SK-N-SH (cell line): ENCODE data around the gene CSTA. TPM values are rescaled to one million over a fixed set of nuclear protein-coding genes. Genes with fewer than 3 reads are reported as not detected.

Experiments
- CTCF ChIA-PET: fragments of 300-600, 350-600 bp; formaldehyde crosslinking; extraction: SDS; loops from one replicate; lab custom pipeline; 2021; lab: Yijun Ruan, JAX
- POLR2A ChIA-PET: fragments of 350-600 bp; sonication (Branson Sonifier 250); formaldehyde crosslinking; extraction: SDS; loops from one replicate; lab custom pipeline; 2020; ENCODE audit warnings: antibody characterized with exemption, inconsistent platforms; lab: Yijun Ruan, JAX
- DNase-seq: peaks from one replicate; pipeline ENCODE4 v3.0.0; 2012
- H2AFZ ChIP-seq: fragments of 200-600 bp; sonication (generic); 2 replicates; pipeline ENCODE4 v1.8.1; 2016; ENCODE audit warnings: antibody characterized with exemption, mild to moderate bottlenecking, low read depth
- H3F3A ChIP-seq: fragments of 200-600 bp; sonication (generic); replicated peaks from 2 replicates; pipeline ENCODE3; 2016; ENCODE audit warnings: antibody characterized with exemption, mild to moderate bottlenecking; ENCODE audit not compliant: insufficient read depth
- H3K27ac ChIP-seq, 2 experiments: fragments of 200-500 bp in 1 of 2; fragments of 200-600 bp in 1 of 2; sonication (Bioruptor generic) in 1 of 2; sonication (generic), shearing (Covaris generic) in 1 of 2; 2 replicates each; pipeline versions ENCODE4 v1.5.1 to v1.6.1; 2014 to 2016; ENCODE audit warnings: low read depth in 2 of 2, inconsistent platforms in 1 of 2, low read length in 1 of 2, mild to moderate bottlenecking in 1 of 2, mixed read lengths in 1 of 2
- H3K27me3 ChIP-seq: fragments of 200-600 bp; sonication (generic), shearing (Covaris generic); 2 replicates; pipeline ENCODE4 v1.6.1; 2016; ENCODE audit warnings: mixed run types; ENCODE audit not compliant: insufficient read depth
- H3K36me3 ChIP-seq, 2 experiments: fragments of 200-500 bp in 1 of 2; fragments of 200-600 bp in 1 of 2; sonication (Bioruptor generic) in 1 of 2; sonication (generic) in 1 of 2; replicated peaks in 1 of 2; 2 replicates each; pipeline versions ENCODE3 to v1.5.1; 2014 to 2016; ENCODE audit warnings: low read length in 1 of 2, mild to moderate bottlenecking in 1 of 2; ENCODE audit not compliant: insufficient read depth in 2 of 2, control insufficient read depth in 1 of 2
- H3K4me1 ChIP-seq, 2 experiments: fragments of 200-500 bp in 1 of 2; fragments of 200-600 bp in 1 of 2; sonication (Bioruptor generic) in 1 of 2; sonication (generic), shearing (Covaris generic) in 1 of 2; 2 replicates each; pipeline versions ENCODE4 v1.5.1 to v1.6.1; 2014 to 2016; ENCODE audit warnings: low read depth in 1 of 2, low read length in 1 of 2, mixed run types in 1 of 2; ENCODE audit not compliant: insufficient read depth in 2 of 2, control insufficient read depth in 1 of 2
- H3K4me2 ChIP-seq: fragments of 200-600 bp; sonication (generic), shearing (Covaris generic); 2 replicates; pipeline ENCODE4 v1.6.1; 2017; ENCODE audit warnings: mixed run types
- H3K4me3 ChIP-seq, 2 experiments: fragments of 200-500 bp in 1 of 2; fragments of 200-600 bp in 1 of 2; sonication (Bioruptor generic) in 1 of 2; sonication (generic), shearing (Covaris generic) in 1 of 2; 2 replicates each; pipeline versions ENCODE4 v1.5.1 to v1.8.1; 2014 to 2016; ENCODE audit warnings: low read depth in 2 of 2, inconsistent platforms in 1 of 2, low read length in 1 of 2, mild to moderate bottlenecking in 1 of 2, mixed read lengths in 1 of 2, moderate library complexity in 1 of 2
- H3K79me2 ChIP-seq: fragments of 200-600 bp; sonication (generic); 2 replicates; pipeline ENCODE4 v1.8.1; 2017; ENCODE audit warnings: mild to moderate bottlenecking; ENCODE audit not compliant: insufficient read depth
- H3K9ac ChIP-seq: fragments of 200-600 bp; sonication (generic); 2 replicates; pipeline ENCODE4 v1.6.1; 2017; ENCODE audit warnings: mixed run types
- H3K9me2 ChIP-seq: fragments of 200-600 bp; sonication (generic); 2 replicates; pipeline ENCODE4 v1.6.1; 2017; ENCODE audit warnings: mixed run types
- H3K9me3 ChIP-seq: fragments of 200-600 bp; sonication (generic); 2 replicates; pipeline ENCODE4 v1.6.1; 2017; ENCODE audit warnings: mixed run types, mild to moderate bottlenecking, moderate library complexity
- H4K20me1 ChIP-seq: fragments of 200-600 bp; sonication (generic); 2 replicates; pipeline ENCODE4 v1.6.1; 2017; ENCODE audit warnings: mild to moderate bottlenecking, mixed run types; ENCODE audit not compliant: insufficient read depth
- CHD2 ChIP-seq: fragments of 150-350 bp; IDR thresholded peaks from 2 replicates; pipeline ENCODE4 v1.6.1; 2018; ENCODE audit warnings: low read length; ENCODE audit not compliant: partially characterized antibody
- EP300 ChIP-seq, 2 experiments: IDR thresholded peaks; 2 replicates each; pipeline versions ENCODE4 v1.4.0 to v1.6.1; 2012; ENCODE audit warnings: borderline replicate concordance in 1 of 2, low read depth in 1 of 2, low read length in 1 of 2
- EZH2phosphoT487 ChIP-seq: fragments of 200-600 bp; sonication (generic); IDR thresholded peaks from 2 replicates; pipeline ENCODE4 v1.6.1; 2017; ENCODE audit warnings: low read depth, mixed run types, mild to moderate bottlenecking, antibody characterized with exemption, moderate library complexity, borderline replicate concordance
- FOSL2 ChIP-seq: IDR thresholded peaks from 2 replicates; pipeline ENCODE4 v1.4.0; 2012; ENCODE audit warnings: low read depth, mild to moderate bottlenecking, moderate library complexity, borderline replicate concordance
- FOXM1 ChIP-seq: IDR thresholded peaks from 2 replicates; pipeline ENCODE4 v1.4.0; 2012; ENCODE audit warnings: low read depth, mild to moderate bottlenecking
- GABPA ChIP-seq: IDR thresholded peaks from 2 replicates; pipeline ENCODE4 v1.4.0; 2012; ENCODE audit warnings: low read depth, mild to moderate bottlenecking
- GATA2 ChIP-seq: sonication (generic); formaldehyde crosslinking; IDR thresholded peaks from 2 replicates; pipeline ENCODE4 v1.5.0; 2020; ENCODE audit warnings: mild to moderate bottlenecking, missing genetic modification reagents
- JUND ChIP-seq: IDR thresholded peaks from 2 replicates; pipeline ENCODE4 v1.4.0; 2012
- MAX ChIP-seq: IDR thresholded peaks from 2 replicates; pipeline ENCODE4 v1.4.0; 2012; ENCODE audit warnings: low read depth
- MEF2A ChIP-seq: IDR thresholded peaks from 2 replicates; pipeline ENCODE4 v1.4.0; 2012; ENCODE audit warnings: low read depth, borderline replicate concordance
- MXI1 ChIP-seq: IDR thresholded peaks from 2 replicates; pipeline ENCODE4 v1.6.1; 2012; ENCODE audit warnings: mild to moderate bottlenecking, low read depth, low read length, improper control_type of control experiment
- PBX3 ChIP-seq: IDR thresholded peaks from 2 replicates; pipeline ENCODE4; 2012
- POLR2AphosphoS5 ChIP-seq: IDR thresholded peaks from 2 replicates; pipeline ENCODE4 v1.6.1; 2012; ENCODE audit warnings: low read depth, low read length
- RXRA ChIP-seq: IDR thresholded peaks from 2 replicates; pipeline ENCODE4 v1.4.0; 2012; ENCODE audit warnings: low read depth, mild to moderate bottlenecking, borderline replicate concordance
- SIN3A ChIP-seq: IDR thresholded peaks from 2 replicates; pipeline ENCODE4 v1.6.1; 2012; ENCODE audit warnings: low read depth, mild to moderate bottlenecking, low read length, moderate library complexity, borderline replicate concordance
- SMC3 ChIP-seq: IDR thresholded peaks from 2 replicates; pipeline ENCODE4 v1.6.1; 2012; ENCODE audit warnings: low read depth, low read length, improper control_type of control experiment
- TAF1 ChIP-seq: IDR thresholded peaks from 2 replicates; pipeline ENCODE4 v1.6.1; 2012; ENCODE audit warnings: low read depth, mild to moderate bottlenecking, low read length, moderate library complexity, borderline replicate concordance
- ZBTB33 ChIP-seq: IDR thresholded peaks from 2 replicates; pipeline ENCODE4 v1.4.0; 2012; ENCODE audit warnings: low read depth, borderline replicate concordance
- WGBS: methylation state at CpG from one replicate; pipeline ENCODE4 v1.1.6; 2017; ENCODE audit warnings: low lambda C conversion rate; 5-methylcytosine and 5-hydroxymethylcytosine counted together
- polyA plus RNA-seq, 3 experiments: library from polyadenylated mRNA; depleted of rRNA; stranded (reverse); fragments of >200 nt; gene quantifications; 2 replicates each; pipeline ENCODE4 v1.2.3, GENCODE V29; 2012

Gene CSTA
- polyA plus RNA-seq, 1 of the 3 experiments (the other 2 are of a cell fraction) = not detected

GRCh38 chr3:122322095-122323075 lies 2.7 kb upstream of the CSTA start:
- Histone ChIP-seq H4K20me1 (no peaks in the 10 kb centered on the region), H3K36me3 (no peaks in the 10 kb centered on the region), H3K9ac (no peak overlapping the region), H3K27ac (no peak overlapping the region), H3K9me2 (no peaks in the 10 kb centered on the region)
- WGBS = 15% methylated on average over 5 of the region's 5 CpGs
- no peak for DNase-seq
- TF ChIP-seq EZH2phosphoT487 (no peak), EP300 (IDR thresholded peaks at IDR 0.05; ENCODE audit: borderline replicate concordance in 1 of 2, low read depth in 1 of 2, low read length in 1 of 2) (no peak), JUND (no peak), TAF1 (no peak), FOSL2 (no peak), CHD2 (no peak), SIN3A (no peak), GATA2 (CRISPR knock-in tag) (no peak), FOXM1 (no peak), GABPA (no peak), RXRA (no peak), POLR2AphosphoS5 (no peak), ZBTB33 (no peak), MAX (no peak), MEF2A (no peak), MXI1 (no peak), SMC3 (no peak), PBX3 (no peak)
- TF ChIP-seq, all 33 proteins: peak for 0
- Histone ChIP-seq H3K79me2 (no peaks in the 10 kb centered on the region), H3K9me3 (no peaks in the 10 kb centered on the region), H2AFZ (no peak overlapping the region), H3K4me3 (no peak overlapping the region), H3K4me2 (no peak overlapping the region), H3K27me3 (no peaks in the 10 kb centered on the region), H3K4me1 (no peaks in the 10 kb centered on the region), H3F3A (no peaks in the 10 kb centered on the region)
- ChIA-PET CTCF (interaction anchor here (0.6 to 1.9 kb wide), 3 partner anchors 15 to 35 kb away, joined by 3 to 5 read pairs (median 3); no protein-coding TSS in a partner anchor), POLR2A (no interaction called here)
